HG03469 (cell line): ENCODE results near the gene KDELR1.
A peak's percentile ranks its signal among the peaks of the same experiment; 100 is the strongest.

Experiments used
- ATAC-seq: cut with Tn5 transposase; IDR thresholded peaks from one replicate; pipeline ENCODE4 v1.9.1; 2021; ENCODE audit warnings: mild to moderate bottlenecking, moderate library complexity, moderate number of reproducible peaks; ENCODE audit not compliant: unreplicated experiment

Gene KDELR1

DNA sequence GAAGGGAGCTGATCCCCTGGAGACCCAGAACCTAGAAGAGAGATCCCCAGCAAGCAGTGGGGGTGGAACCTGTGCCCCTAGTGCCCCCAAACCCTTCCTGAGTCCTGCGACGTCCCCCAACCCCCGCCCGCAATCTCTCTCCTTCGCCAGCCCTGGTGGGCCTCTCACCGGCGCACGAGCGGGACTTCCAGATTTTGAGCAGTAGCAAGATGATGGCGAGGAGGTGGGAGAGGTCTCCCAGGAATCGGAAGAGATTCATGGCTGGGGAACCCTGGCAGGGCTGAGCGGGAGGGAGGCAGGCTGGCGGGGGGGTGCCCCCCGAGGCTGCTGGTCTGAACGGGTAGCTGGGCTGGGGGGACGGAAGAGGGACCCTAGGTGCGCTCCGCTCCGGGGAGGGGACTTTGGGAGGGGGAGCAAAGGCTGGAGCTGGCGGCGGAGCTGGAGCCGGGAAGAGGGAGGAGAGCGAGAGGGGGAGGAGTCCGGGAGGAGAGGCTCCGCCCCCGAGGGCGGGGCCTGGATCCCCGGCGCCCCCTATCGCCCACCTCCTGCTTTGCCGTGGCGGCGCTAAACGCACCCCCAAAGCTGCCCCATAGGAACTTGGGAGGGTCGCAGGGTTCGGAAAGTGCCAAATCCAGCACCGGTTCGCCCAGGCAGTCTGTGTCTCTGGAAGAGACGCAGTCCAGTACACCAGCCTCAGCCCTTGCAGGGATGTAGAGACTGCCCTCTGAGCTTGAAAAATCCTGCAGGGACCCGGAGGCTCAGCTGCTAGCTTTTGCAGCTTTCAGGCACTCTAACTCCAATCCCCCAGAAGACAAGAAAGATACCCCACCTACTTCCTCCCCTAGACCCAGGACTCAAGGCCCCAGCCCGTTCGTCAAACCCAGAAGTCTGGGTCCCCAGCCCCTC is at the start of gene KDELR1:
Gene KDELR1 (minus strand): TSS at position 452 of the 906 bp plus-strand sequence. CDS start 193 bp downstream, at position 259.
- peak; percentile 46 for ATAC-seq

DNA sequence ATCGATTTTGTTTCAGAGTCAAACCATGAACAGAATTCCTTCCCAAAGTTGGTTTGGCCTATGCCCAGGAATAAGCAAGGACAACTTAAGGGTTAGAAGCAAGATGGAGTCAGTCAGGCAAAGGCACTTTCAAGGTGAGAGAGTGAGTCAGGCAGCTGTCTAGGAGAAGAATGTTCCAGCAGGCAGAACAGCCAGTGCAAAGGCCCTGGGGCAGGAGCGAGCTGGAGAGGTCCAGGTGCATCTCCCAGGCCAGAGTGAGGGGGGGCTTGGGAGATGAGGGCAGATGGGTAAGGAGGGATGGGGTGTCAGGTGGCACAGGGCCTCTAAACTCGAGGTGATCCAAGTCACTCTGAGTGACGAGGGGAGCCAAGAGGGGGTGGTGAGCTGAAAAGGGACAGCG is 45.2 kb upstream of the KDELR1 start:
- no peak for ATAC-seq

DNA sequence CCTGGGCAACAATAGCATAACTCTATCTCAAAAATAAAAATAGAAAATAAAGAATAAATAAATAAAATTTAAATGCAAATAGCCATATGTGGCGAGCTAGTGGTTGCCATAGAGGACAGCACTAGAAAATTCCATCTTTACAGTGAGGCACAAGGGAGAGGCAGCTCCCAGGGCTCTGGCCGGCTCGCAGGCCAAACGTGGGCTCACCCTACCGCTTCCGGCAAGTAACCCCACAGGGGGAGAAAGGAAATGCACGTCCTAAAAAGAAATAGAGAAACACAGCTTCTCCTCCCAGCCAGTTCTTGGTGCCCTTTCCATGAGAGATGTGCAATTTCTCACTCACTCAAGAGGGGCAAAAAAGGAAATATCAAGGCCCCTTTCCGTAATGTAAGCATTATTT is 42.0 kb upstream of the KDELR1 start:
- no peak for ATAC-seq

DNA sequence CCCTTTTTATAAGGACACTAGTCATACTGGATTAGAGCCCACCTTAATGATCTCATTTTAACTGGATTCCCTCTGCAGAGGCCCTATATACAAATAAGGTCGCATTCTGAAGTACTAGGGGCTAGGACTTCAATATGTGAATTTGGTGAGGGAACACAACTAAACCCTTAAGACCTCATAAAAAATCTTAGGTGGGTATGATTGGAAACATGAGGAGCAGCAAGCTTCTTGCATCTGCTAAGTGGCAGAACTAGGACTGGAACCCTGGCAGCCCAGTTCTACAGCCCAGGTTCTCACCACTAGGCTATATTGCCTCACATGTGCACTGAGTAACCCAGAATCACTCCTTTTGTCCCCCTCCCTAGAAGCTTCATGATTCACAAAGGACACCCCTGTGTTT is 37.3 kb upstream of the KDELR1 start:
- no peak for ATAC-seq

DNA sequence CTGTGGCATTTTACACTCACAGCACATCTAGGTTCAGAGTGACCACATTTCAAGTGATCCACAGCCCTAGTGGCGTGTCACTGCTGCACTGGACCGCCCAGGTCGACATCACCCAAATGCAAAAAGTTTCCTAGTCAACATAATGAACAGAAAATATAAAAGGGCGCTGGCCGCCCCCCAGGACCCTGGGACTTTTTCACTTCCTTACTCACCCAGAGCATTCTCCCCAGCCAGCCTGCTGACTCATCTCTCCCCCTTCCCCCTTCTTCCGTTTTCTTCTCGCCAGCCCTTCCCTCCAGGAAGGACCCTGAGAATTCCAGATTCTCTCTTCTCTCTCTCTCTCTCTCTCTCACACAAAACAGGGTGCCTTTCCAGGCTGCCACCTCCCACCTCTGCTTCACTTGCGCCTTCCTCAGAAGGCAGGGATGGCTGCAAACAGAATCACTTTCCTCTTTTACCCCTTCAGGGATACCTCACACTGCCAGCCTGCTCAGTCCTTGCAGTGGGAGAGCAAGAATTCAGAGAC is 33.4 kb upstream of the KDELR1 start:
- ATAC-seq: no peak

DNA sequence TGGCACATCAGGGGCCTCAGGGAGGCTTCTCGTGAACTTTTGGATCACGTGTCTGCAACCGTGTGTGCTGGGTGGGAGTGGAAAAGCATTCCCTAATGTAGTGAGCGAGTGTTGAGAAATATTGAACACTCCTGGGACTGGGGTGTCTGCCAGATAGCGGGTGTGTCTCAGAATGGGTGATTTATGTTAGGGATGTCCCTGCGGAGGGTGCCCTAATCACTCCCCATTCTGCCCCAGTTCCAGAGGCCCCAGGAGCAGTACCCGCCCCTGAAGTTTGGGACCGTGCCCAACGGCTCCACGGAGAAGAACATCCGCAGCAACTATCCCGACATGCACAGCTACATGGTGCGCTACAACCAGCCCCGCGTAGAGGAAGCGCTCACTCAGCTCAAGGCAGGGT is 30.2 kb upstream of the KDELR1 start:
- ATAC-seq: no peak

DNA sequence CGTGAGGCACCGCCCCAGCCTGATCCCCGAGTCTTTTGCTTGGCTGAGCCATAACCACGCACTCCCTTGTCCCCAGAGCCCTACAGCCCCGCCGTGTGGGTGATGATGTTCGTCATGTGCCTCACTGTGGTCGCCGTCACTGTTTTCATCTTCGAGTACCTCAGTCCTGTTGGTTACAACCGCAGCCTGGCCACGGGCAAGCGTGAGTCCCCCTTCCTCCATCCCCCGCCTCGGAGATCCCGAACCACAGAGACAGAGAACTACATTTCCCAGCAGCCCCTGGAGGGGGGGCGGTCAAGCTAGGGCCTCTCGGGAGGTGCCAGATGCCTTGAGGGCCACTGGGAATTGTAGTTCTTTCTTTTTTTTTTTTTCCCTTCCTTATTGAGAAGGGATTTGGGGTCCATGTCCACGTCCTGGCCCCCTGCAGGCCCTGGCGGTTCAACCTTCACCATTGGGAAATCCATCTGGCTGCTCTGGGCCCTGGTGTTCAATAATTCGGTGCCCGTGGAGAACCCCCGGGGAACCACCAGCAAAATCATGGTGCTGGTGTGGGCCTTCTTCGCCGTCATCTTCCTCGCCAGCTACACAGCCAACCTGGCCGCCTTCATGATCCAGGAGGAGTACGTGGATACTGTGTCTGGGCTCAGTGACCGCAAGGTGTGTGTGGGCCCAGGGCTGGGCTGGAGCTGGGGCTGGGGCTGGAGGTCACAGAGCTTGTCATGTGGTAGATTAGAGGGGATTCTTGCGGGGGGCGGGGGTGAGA is 28.0 kb upstream of the KDELR1 start:
- no peak for ATAC-seq

DNA sequence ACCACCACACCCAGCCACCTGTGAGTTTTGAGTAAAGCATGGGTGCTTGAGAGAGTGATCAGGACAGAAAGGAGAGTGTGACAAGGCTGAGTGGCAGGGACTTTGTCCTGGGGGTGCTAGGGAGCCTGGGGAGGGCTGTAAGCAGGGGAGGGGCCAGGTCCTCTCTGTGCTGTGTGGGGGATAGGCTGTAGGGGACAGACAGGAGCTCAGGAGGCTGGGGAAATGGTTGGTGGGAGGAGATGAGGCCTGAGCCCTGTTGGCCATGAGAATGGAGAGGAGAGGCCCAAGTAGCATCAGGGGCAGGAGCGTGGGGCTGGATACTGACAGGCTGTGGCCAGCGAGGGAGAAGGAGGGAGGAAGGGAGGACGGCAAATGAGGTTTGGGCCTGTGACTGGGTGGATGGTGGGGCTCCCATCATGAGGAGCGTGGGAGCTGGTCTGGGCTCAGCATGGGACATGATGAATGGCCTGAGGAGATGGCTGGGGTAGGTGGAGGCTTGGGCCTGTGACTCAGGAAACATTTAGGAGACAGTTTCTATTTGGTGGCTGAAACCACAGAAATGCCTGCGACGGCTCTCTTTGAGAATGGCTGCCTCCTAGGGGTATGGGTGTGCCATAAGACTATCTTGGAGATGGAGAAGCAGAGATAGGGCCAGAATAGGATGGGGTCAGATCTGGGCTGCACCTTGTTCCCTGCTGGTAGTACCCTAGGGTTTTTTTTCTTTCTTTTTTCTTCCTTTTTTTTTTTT is 27.1 kb upstream of the KDELR1 start:
- ATAC-seq: no peak

DNA sequence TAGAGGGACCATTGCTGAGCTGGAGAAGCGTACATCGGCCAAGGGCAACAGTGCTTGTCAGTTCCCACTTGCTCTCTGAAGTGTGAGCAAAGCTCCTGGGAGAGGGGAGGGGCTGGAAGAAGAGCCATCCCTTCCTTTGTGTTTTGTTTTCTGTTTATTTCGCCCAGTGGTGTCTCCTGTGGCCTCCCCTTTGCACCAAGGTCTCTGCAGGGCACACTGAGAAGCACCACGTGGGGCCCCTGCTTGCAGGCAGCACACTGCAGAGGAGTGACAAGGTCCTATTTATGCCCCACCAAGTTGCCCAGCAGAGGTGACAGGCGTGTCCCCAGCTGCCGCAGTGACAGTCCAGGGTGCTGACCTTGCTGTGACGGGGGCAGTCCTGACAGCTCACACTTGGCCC is 26.1 kb upstream of the KDELR1 start:
- no peak for ATAC-seq

DNA sequence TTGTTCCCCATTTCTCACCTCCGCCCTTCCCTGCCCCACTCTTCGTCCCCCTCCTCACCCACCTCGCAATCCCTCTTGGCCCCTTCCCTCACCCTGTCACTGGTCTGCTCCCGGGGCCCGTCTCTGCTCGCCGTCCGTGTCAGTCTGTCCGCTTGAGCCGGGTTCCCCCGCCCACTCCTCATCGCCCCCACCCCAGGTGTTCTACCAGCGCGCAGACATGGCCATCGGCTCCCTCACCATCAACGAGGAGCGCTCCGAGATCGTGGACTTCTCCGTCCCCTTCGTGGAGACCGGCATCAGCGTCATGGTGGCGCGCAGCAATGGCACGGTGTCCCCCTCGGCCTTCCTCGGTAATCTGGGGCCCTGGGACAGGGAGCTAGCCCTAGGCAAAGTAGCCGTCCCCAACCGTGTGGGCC is 24.5 kb upstream of the KDELR1 start:
- ATAC-seq: no peak

DNA sequence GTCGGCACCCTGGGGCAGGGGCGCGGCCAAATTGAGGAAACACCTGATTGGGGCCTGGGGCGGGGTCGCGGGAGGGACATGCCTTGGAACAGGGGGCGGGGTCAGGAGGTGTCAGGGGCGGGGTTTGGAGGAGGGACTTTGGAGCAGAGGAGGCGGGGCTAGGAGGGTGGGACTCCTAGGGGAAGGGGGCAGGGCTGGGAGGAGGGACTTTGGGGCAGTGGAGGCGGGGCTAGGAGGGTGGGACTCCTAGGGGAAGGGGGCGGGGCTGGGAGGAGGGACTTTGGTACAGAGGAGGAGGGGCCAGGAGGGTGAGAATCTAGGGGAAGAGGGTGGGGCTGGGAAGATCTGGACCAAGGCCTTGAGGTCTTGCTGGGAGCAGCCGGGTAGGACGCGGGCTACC is 24.0 kb upstream of the KDELR1 start:
- no peak for ATAC-seq

DNA sequence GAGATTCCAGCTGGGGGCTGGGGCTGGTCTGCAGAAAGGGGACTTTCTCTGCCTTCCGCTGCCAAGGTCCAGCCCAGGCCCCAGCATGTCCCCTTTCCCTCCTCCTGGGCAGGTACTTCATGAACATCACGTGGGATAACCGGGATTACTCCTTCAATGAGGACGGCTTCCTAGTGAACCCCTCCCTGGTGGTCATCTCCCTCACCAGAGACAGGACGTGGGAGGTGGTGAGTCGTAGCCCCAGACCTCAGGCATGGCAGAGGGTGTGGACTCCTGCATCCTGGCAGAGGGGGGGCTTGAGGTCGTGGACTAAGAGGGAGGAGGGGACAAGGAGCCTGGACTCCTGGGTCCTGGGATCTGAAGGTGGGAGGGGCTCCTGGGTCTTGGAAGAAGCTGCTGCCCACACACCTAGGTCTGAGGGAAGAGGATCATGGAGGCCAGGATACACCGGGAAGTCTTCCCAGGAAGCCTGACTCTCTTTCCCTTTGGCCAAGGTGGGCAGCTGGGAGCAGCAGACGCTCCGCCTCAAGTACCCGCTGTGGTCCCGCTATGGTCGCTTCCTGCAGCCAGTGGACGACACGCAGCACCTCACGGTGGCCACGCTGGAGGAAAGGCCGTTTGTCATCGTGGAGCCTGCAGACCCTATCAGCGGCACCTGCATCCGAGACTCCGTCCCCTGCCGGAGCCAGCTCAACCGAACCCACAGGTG is 22.7 kb upstream of the KDELR1 start:
- ATAC-seq: no peak

DNA sequence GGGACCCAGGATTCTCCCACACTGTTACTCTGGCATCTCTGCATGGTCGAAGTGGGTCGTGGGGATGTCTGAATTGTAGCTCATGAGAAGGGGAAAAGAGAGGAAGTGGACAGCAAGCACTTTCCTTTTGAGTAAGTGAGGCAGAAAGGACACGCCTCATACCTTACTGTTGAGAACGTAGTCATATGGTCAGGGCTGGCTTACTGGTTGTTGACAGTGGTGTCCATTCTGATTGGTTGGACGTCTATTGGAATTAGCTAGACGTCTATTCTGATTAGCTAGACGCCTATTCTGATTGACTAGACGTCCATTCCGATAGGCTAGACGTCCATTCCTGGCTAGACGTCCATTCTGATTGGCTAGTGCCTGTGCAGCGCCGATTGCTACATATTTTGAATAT is 14.5 kb upstream of the KDELR1 start:
- no peak for ATAC-seq

DNA sequence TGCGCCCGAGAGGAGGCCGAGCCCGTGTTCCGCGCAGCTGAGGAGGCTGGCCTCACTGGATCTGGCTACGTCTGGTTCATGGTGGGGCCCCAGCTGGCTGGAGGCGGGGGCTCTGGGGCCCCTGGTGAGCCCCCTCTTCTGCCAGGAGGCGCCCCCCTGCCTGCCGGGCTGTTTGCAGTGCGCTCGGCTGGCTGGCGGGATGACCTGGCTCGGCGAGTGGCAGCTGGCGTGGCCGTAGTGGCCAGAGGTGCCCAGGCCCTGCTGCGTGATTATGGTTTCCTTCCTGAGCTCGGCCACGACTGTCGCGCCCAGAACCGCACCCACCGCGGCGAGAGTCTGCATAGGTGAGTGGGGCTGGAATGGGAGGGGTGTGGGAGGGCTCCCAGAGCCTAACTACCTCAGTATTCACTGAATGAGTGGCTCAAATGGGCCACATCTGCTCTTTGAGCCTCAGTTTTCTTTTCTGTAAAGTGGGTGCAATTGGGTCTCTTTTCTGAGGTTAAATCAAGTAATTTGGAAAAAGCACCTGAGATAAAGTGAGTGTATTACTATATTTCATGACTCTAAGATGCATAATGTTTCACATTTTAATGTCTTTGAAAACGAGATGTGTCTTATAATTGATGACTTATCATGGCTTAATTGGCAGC is 13.8 kb upstream of the KDELR1 start:
- no peak for ATAC-seq

DNA sequence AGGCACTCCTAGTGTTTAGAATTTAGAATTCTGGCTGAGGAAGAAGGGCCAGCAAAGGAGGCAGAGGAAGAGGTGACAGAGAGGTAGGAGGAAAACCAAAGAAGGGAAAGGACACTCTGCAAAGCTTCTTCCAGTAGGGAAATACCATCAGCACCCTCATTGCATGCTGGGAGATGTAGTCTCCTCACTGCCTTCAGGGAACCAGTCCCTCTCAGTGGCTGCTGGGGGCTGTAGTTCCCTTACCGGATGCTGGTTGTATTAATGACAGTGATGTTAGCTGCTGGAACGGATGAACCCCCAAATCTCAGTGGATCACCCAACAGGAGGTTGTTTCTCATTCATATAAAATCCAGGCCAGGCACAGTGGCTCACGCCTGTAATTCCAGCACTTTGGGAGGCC is 12.3 kb upstream of the KDELR1 start:
- ATAC-seq: no peak

DNA sequence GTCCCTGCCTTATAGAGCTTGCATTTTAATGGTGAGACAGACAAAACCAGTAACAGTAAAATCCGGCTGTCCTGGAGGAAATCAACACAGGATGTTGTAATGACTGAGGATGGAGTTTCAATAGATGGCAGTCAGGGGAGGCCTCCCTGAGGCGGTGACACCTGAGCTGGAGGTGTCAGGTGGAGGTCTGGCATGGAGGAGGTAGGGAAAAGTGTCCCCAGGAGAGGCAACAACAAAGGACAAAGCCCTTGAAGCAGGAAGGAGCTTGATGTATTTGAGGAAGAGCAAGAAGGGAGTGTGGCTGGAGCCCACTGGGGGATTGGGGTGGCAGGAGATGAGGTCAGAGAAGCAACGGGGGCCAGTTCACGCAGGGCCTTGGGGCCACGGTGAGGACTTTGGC is 9.9 kb upstream of the KDELR1 start:
- no peak for ATAC-seq

DNA sequence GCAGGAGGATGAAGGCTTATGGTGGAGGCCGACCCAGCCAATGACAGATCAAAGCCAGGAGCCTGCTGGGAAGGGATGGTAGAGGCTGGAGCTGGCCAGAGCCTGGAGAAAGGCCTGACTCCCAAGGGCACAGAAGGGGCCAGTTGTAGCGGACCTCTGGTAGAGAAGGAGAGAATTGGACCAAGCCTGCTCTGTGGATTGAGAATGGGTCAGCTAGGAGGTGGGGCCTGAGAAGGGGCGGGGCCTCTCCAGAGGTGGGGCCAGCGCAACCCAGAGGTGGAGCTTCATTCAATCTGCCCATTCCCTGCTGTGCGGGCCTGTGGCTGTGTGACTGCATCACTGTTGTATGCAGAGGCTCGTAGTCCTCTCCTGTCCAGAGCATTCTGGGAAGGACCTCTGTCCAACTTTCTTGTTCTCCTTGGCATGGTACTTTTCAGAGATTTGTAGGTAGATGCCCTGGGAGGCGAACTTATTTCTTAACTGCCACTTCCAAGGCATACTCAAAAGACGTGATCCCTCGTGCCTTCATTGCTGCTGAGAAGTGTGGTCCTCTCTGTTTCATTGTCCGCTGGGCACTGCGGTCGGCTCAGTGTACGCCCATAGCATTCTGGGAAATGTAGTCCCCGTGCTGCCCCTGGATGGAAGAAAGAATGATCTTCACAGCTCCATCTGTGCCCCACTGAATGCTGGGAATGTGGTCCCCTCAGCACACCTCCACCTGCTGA is 8.8 kb upstream of the KDELR1 start:
- no peak for ATAC-seq

DNA sequence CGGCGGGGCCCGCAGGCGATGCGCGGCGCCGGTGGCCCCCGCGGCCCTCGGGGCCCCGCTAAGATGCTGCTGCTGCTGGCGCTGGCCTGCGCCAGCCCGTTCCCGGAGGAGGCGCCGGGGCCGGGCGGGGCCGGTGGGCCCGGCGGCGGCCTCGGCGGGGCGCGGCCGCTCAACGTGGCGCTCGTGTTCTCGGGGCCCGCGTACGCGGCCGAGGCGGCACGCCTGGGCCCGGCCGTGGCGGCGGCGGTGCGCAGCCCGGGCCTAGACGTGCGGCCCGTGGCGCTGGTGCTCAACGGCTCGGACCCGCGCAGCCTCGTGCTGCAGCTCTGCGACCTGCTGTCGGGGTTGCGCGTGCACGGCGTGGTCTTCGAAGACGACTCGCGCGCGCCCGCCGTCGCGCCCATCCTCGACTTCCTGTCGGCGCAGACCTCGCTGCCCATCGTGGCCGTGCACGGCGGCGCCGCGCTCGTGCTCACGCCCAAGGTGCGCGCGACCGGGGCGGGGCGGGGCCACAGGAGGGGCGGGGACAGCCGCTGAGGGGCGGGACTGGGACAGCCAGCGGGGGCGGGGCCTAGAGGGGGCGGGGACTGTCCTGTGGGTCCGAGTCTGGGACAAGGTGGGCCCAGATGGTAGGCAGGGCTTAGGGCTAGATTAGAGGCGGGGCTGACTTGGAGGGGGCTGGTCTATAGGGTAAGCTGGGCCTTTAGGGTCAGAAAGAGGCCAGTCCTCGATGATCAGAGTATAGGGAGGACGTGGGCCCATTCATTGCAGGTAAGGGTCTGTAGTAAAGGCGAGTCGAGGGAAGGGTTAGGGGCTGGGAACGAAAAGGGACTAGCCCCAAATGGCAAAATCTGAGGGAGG is 7.3 kb upstream of the KDELR1 start:
- no peak for ATAC-seq

DNA sequence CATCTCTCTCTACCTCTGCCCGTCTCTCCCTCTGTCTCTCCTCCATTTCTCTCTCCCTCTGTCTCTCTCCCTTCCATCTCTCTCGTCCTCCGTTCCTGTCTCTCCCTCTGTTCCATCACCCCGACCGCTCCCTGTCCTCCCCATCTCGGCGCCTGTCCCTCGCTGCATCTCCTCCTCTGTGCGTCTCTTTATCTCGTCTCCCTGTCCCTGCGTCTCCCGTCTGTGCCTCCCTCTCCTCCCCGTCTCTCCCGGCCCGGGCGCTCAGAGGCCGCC is 6.7 kb upstream of the KDELR1 start:
- no peak for ATAC-seq
